Measurements from ENCODE around the gene SNAP47.

- TF ChIP-seq REST (IDR thresholded peaks at IDR 0.05; ENCODE audit: low read depth, low read length) (no peak), POLR2AphosphoS5 (IDR thresholded peaks at IDR 0.05; ENCODE audit: low read depth, low read length) (no peak)
Measured at GRCh38 chr1:227774821-227775661, 39.8 kb downstream of the SNAP47 start.
